ENCODE data around the gene TNPO1. TPM values are rescaled to one million over a fixed set of nuclear protein-coding genes. Genes with fewer than 3 reads are reported as not detected.

Gene TNPO1
- total and polyA plus RNA-seq, 2 of the 8 experiments (the other 6 are each of a cell fraction or from before 2014, with no cell fraction given), result 38.5 to 211 TPM

DNA sequence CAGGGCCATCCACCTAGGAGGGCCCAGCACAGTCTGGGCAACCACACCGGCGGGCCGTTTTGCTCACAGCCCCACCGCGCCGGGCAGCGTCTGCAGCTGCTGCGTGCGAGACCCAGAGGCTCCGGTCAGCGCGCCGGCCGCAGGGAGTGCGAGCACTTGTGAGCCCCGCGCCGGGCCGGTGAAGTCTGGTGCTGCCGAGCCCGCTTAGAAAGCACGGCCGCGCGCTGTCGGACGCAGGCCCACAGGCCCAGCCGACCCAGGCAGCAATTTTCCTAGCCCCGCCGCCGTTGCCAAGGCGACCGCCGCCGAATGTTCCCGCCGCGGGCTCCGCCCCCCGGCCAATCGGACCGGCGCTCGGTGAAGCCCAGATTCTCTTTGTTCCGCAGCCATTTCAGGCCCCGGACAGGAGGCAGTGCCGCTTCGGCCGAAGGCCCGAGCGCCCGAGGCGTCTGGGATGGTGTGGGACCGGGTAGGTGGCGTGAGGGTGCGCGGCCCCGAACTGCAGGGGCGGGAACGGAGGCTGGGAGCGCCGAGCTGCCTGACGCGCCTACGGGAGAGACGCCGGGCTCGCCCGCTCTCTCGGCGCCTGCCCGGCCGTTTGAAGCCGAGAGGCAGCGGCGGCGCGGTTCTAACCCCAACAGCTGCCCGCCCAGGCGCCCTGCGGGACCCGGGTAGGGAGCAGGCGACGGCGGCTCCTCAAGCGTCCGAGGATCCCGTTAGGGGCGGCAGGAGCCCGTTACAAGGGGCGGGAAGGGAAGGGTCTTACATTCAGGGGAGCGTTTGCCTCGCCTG, at the start of gene TNPO1 (continued):
- TF ChIP-seq, protein P1, sequence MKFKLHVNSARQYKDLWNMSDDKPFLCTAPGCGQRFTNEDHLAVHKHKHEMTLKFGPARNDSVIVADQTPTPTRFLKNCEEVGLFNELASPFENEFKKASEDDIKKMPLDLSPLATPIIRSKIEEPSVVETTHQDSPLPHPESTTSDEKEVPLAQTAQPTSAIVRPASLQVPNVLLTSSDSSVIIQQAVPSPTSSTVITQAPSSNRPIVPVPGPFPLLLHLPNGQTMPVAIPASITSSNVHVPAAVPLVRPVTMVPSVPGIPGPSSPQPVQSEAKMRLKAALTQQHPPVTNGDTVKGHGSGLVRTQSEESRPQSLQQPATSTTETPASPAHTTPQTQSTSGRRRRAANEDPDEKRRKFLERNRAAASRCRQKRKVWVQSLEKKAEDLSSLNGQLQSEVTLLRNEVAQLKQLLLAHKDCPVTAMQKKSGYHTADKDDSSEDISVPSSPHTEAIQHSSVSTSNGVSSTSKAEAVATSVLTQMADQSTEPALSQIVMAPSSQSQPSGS (IDR thresholded peaks at IDR 0.05; ENCODE audit: low read length), result no peak
- TF ChIP-seq, protein P2, sequence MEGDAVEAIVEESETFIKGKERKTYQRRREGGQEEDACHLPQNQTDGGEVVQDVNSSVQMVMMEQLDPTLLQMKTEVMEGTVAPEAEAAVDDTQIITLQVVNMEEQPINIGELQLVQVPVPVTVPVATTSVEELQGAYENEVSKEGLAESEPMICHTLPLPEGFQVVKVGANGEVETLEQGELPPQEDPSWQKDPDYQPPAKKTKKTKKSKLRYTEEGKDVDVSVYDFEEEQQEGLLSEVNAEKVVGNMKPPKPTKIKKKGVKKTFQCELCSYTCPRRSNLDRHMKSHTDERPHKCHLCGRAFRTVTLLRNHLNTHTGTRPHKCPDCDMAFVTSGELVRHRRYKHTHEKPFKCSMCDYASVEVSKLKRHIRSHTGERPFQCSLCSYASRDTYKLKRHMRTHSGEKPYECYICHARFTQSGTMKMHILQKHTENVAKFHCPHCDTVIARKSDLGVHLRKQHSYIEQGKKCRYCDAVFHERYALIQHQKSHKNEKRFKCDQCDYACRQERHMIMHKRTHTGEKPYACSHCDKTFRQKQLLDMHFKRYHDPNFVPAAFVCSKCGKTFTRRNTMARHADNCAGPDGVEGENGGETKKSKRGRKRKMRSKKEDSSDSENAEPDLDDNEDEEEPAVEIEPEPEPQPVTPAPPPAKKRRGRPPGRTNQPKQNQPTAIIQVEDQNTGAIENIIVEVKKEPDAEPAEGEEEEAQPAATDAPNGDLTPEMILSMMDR (IDR thresholded peaks at IDR 0.05; ENCODE audit: control extremely low read depth in 1 of 3, insufficient read depth in 1 of 3, low read depth in 1 of 3, low read length in 3 of 3), result no peak
- no peak for TF ChIP-seq CHD2 (IDR thresholded peaks at IDR 0.05; ENCODE audit: low read length)
- TF ChIP-seq, protein P3, sequence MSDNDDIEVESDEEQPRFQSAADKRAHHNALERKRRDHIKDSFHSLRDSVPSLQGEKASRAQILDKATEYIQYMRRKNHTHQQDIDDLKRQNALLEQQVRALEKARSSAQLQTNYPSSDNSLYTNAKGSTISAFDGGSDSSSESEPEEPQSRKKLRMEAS (IDR thresholded peaks at IDR 0.05), result peak; percentile 5; the same call in 1 of the 2 replicates
- peak; percentile 92; the same call in 1 of the 2 replicates for TF ChIP-seq RBBP5 (IDR thresholded peaks at IDR 0.05; ENCODE audit: borderline replicate concordance, low read depth, low read length)

Measured in H1 (cell line).